Fibroblast of villous mesenchyme (primary cell): ENCODE measurements around the gene ADD2. TPM values are rescaled to one million over a fixed set of nuclear protein-coding genes. Genes with fewer than 3 reads are reported as not detected.

Source experiments
- DNase-seq: peaks from one replicate; pipeline ENCODE4 v3.0.0-alpha.2; 2010; ENCODE audit warnings: low read depth
- H3K4me3 ChIP-seq: 2 replicates; pipeline ENCODE4 v1.5.1; 2011; ENCODE audit warnings: low read depth, mild to moderate bottlenecking, low read length
- total RNA-seq: library from RNA; depleted of rRNA; stranded (reverse); fragments of >200 nt; gene quantifications from 2 replicates; pipeline ENCODE4 v1.2.3, GENCODE V29; 2012
- TF ChIP-seq, protein P1 (sequence below): IDR thresholded peaks from 2 replicates; pipeline ENCODE4 v1.5.1; 2012; ENCODE audit warnings: low read depth, mild to moderate bottlenecking, low read length; ENCODE audit not compliant: insufficient read depth

ADD2 gene
- total RNA-seq, 1 donor = not detected

GRCh38 chr2:70685771-70686171 lies 82.2 kb downstream of the ADD2 start:
- TF ChIP-seq, protein P1, sequence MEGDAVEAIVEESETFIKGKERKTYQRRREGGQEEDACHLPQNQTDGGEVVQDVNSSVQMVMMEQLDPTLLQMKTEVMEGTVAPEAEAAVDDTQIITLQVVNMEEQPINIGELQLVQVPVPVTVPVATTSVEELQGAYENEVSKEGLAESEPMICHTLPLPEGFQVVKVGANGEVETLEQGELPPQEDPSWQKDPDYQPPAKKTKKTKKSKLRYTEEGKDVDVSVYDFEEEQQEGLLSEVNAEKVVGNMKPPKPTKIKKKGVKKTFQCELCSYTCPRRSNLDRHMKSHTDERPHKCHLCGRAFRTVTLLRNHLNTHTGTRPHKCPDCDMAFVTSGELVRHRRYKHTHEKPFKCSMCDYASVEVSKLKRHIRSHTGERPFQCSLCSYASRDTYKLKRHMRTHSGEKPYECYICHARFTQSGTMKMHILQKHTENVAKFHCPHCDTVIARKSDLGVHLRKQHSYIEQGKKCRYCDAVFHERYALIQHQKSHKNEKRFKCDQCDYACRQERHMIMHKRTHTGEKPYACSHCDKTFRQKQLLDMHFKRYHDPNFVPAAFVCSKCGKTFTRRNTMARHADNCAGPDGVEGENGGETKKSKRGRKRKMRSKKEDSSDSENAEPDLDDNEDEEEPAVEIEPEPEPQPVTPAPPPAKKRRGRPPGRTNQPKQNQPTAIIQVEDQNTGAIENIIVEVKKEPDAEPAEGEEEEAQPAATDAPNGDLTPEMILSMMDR = no peak
- no peak overlapping the region for H3K4me3 ChIP-seq
- no peak for DNase-seq

- TF ChIP-seq, protein P1 = no peak
- DNase-seq = no peak
- no peak overlapping the region for H3K4me3 ChIP-seq
Measured at GRCh38 chr2:70684846-70685622, 83.0 kb downstream of the ADD2 start.

GRCh38 chr2:70683455-70683854 lies 84.5 kb downstream of the ADD2 start:
- no peak for DNase-seq
- TF ChIP-seq, protein P1 = no peak
- H3K4me3 ChIP-seq = no peak overlapping the region

DNA sequence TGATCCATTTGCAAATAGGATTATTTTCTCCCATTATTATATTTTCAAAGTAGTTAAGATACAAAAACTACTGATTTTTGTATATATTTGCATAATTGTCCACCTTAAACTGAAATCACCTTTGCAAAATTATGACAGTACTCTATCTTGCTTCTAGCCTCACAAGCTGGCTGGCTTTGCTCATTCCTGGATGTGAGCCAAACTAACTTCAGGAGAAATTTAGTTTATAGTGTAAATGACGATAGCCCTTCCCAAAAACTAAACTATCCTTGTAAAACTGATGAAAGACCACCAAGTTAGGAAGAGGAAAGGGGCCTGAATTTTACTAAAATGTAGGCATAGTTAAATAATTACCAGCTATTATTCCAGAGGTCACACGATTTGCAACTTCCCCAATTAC lies 87.3 kb downstream of the ADD2 start:
- TF ChIP-seq, protein P1 = no peak
- no peak for DNase-seq

DNA sequence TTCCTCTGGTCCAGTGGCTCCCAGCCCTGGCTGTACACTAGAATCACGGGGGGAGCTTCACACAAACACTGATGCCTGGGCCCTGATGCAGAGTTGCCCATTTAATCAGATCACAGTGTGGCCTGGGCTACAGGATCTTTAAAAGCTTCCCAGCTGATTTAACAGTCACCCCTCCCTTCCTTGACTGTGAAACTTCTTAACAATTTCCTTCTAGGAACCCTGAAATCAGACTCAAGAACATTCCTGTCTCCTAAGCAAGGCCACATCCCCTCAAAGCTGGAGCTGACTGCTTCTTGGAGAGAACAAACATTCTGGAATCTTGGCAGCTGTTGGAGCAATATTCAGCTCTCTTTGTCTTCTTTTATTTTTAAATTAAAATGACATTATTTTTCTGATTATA lies 88.7 kb downstream of the ADD2 start:
- TF ChIP-seq, protein P1 = no peak
- H3K4me3 ChIP-seq = no peak overlapping the region
- no peak for DNase-seq

More for the DNA sequence above, 87.3 kb downstream of the ADD2 start:
- H3K4me3 ChIP-seq = no peak overlapping the region

DNA sequence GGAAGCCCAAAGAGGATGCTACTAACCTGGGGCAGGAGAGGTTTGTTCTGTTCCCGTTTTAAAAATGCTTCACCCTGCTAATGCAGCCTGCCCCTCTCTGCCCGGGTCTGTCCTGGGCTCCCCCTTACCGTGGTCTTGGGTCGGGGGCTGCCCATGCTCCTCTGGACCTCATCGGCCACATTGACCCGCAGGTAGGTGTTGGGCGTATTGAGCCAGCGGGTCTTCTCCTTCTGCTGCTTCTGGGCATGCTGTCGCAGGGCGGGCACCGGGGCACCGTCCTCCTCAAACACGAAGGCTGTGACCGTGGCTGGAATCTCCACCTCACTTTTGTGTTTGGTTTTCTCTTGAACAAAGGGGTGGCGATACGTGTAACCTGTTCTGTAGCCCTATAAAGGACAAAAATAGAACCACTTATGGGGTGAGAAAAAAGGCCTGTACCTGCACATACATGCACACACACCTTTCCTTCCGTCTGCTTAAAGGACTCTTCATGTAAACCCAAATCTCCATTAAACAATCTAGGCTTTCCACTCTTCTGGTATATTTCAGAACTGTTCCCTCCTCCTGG lies 89.3 kb downstream of the ADD2 start:
- H3K4me3 ChIP-seq = no peak overlapping the region
- TF ChIP-seq, protein P1 = no peak
- no peak for DNase-seq
